Testis (tissue), 3 donors: ENCODE results near the gene RPS26. TPM values are rescaled to one million over a fixed set of nuclear protein-coding genes. Genes with fewer than 3 reads are reported as not detected.

Experiments
- DNase-seq: peaks from one replicate; pipeline ENCODE4 v3.0.0-alpha.2; 2019
- H3K27ac ChIP-seq, 2 donors: fragments of 200-600 bp; sonication (generic); one replicate each; pipeline ENCODE4 v1.5.1; 2019
- H3K27me3 ChIP-seq: fragments of 200-600 bp; sonication (generic); one replicate; pipeline ENCODE4 v1.5.1; 2019
- H3K36me3 ChIP-seq: fragments of 200-600 bp; sonication (generic); one replicate; pipeline ENCODE4 v1.5.1; 2017; ENCODE audit warnings: low read depth; ENCODE audit errors: missing control alignments
- H3K4me1 ChIP-seq: fragments of 200-600 bp; sonication (generic); one replicate; pipeline ENCODE4 v1.5.1; 2019
- H3K4me3 ChIP-seq, 2 donors: fragments of 200-600 bp; sonication (generic); one replicate each; pipeline ENCODE4 v1.5.1; 2017 to 2019
- H3K9me3 ChIP-seq: fragments of 200-600 bp; sonication (generic); one replicate; pipeline ENCODE4 v1.5.1; 2017
- CTCF ChIP-seq, 3 experiments: fragments of 450-650 bp in 2 of 3; fragments of 200-600 bp in 1 of 3; sonication (generic) in 1 of 3; IDR thresholded peaks; one replicate each; pipeline ENCODE4 v1.5.1; 2016 to 2019; ENCODE audit warnings: antibody characterized with exemption in 3 of 3, mild to moderate bottlenecking in 2 of 3, moderate library complexity in 1 of 3
- POLR2A ChIP-seq: fragments of 450-650 bp; IDR thresholded peaks from one replicate; pipeline ENCODE4 v1.6.1; 2017; ENCODE audit warnings: antibody characterized with exemption, mild to moderate bottlenecking, moderate library complexity
- WGBS, 2 donors: methylation state at CpG; one replicate each; pipeline ENCODE4 v1.1.5; 2018; 5-methylcytosine and 5-hydroxymethylcytosine counted together
- intact Hi-C: fragments of 100-400 bp; cut with DNase I; formaldehyde crosslinking; loops from one replicate; pipeline ENCODE4 v1.15.1; 2023; ENCODE audit warnings: low total_unique reads
- polyA plus RNA-seq: library from polyadenylated mRNA; stranded (reverse); fragments of 350-450 nt; fragmentation: Illumina TruSeq; extraction: RNeasy Lipid Tissue Mini Kit (QIAGEN cat#74804); gene quantifications from one replicate; pipeline ENCODE4 v1.2.3, GENCODE V29; 2014; ENCODE audit warnings: low read depth, low replicate concordance; ENCODE audit not compliant: insufficient read depth
- total RNA-seq, 2 donors: library from RNA; depleted of rRNA; stranded (reverse); fragments of >200 nt; gene quantifications; one replicate each; pipeline ENCODE4 v1.2.3, GENCODE V29; 2016

RPS26 gene
- total and polyA plus RNA-seq, 3 donors from 2014 or later: 197 to 568 (median 395) TPM

- Histone ChIP-seq H3K4me1 (peaks cover 7% of the 10 kb centered on the region), H3K4me3 (no peak overlapping the region), H3K27me3 (no peaks in the 10 kb centered on the region), H3K9me3 (no peaks in the 10 kb centered on the region), H3K36me3 (no peaks in the 10 kb centered on the region), H3K27ac (no peak overlapping the region)
- intact Hi-C loops: no loop called here
- DNase-seq: no peak
- 92 to 100% methylated on average over 1 of the region's 1 CpG for WGBS, 2 donors
- TF ChIP-seq POLR2A (no peak), CTCF (IDR thresholded peaks at IDR 0.05) (no peak)
These were observed 36.7 kb downstream of the RPS26 start for GRCh38 chr12:56078427-56078826.

GRCh38 chr12:56078931-56079722 is 37.4 kb downstream of the RPS26 start:
- Histone ChIP-seq H3K4me3 (peak overlapping the region; percentile 39 to 42), H3K4me1 (peaks cover 7% of the 10 kb centered on the region), H3K27me3 (no peaks in the 10 kb centered on the region), H3K36me3 (no peaks in the 10 kb centered on the region), H3K27ac (no peak overlapping the region), H3K9me3 (no peaks in the 10 kb centered on the region)
- intact Hi-C loops: no loop called here
- 1% methylated on average over 16 to 50 of the region's 50 CpGs for WGBS, 2 donors
- peak; percentile 76 for DNase-seq
- no peak for TF ChIP-seq POLR2A
- TF ChIP-seq CTCF (IDR thresholded peaks at IDR 0.05): peak; percentile 31 to 69 (median 61)

DNA sequence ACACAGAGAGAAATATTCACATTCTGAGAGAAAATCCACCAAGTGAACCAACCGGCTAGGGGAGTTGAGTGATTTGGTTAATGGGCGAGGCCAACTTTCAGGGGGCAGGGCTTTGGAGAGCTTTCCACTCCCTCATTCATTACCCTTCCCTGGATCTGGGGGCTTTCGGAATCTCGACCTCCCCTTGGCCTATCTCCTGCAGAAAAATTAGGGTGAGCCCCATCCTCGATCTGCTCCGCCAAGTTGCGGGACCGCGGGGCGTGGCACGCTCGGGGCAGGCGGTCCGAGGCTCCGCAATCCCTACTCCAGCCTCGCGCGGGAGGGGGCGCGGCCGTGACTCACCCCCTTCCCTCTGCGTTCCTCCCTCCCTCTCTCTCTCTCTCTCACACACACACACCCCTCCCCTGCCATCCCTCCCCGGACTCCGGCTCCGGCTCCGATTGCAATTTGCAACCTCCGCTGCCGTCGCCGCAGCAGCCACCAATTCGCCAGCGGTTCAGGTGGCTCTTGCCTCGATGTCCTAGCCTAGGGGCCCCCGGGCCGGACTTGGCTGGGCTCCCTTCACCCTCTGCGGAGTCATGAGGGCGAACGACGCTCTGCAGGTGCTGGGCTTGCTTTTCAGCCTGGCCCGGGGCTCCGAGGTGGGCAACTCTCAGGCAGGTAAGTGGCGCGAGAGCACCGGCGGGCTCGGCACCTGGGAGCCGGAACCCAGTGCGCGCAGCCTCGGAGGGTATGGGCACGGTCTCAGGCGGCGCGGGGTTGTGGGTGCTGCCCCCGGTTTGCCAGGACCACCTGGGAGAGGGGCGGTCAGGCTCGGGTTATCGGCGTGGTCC is 38.2 kb downstream of the RPS26 start, which contains the start of gene ERBB3:
Gene ERBB3, plus strand, starts transcription at position 443 of the 833 bp plus-strand sequence. Its CDS starts 136 bp downstream, at position 579.
- H3K4me3 ChIP-seq: peak within 1 kb of the TSS; percentile 39 to 42
- TF ChIP-seq CTCF (IDR thresholded peaks at IDR 0.05) (no peak), POLR2A (no peak)
- H3K36me3 ChIP-seq: no peaks in the 10 kb centered on the region
- 1 to 2% methylated on average over 15 to 54 of the region's 59 CpGs for WGBS, 2 donors
- no peaks in the 10 kb centered on the region for H3K9me3 ChIP-seq
- intact Hi-C loops: no loop called here
- H3K27ac ChIP-seq: no peak within 1 kb of the TSS
- peak; percentile 29 for DNase-seq
- H3K27me3 ChIP-seq: no peaks in the 10 kb centered on the region
- peaks cover 7% of the 10 kb centered on the region for H3K4me1 ChIP-seq

DNA sequence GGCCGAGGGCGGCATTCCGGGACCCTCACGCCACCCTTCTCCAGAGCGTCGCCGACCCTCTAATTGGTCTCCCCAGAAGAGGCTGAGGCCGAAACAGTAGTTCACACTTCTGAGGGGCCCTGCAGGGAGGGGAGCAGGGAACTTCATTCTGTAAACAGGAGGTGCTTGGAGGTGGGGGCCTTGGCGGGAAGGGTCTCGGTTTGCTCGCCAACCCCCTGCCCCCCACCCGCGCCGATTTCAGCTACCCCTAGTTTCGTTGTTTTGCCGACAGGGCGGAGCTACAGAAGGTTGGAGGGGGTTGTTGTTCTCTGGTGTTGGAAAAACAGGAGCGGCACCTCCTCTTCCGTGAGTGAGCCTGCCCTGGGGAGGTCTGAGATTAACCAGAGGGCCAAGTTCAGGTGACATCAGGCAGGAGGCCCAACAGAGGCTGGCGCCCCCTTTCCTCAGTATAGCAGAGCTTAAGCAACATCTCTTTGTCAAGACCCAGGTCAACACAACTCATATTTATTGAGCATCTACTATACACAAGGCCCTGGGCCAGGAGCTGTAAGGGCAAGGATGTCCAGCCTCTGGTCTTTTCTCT is 38.9 kb downstream of the RPS26 start:
- H3K4me3 ChIP-seq: peak overlapping the region; percentile 39 to 42
- WGBS, 2 donors: 17 to 59% methylated on average over 2 to 20 of the region's 20 CpGs
- intact Hi-C loops: no loop called here
- no peaks in the 10 kb centered on the region for H3K9me3 ChIP-seq
- DNase-seq: no peak
- H3K27me3 ChIP-seq: no peaks in the 10 kb centered on the region
- H3K36me3 ChIP-seq: no peaks in the 10 kb centered on the region
- H3K4me1 ChIP-seq: peaks cover 7% of the 10 kb centered on the region
- H3K27ac ChIP-seq: no peak overlapping the region
- TF ChIP-seq CTCF (IDR thresholded peaks at IDR 0.05) (no peak), POLR2A (no peak)
